Keratinocyte (primary cell): ENCODE data around the gene RETREG1. TPM values are rescaled to one million over a fixed set of nuclear protein-coding genes. Genes with fewer than 3 reads are reported as not detected.
A peak's percentile ranks its signal among the peaks of the same experiment; 100 is the strongest.
"Not testable (repeated sequence)": the region's sequence is repeated elsewhere in the genome, so short reads cannot be mapped to it uniquely, and the experiment has no call there.

Experiments used
- DNase-seq: peaks from one replicate; pipeline ENCODE4 v3.0.0-alpha.2; 2011; ENCODE audit warnings: low read depth, missing footprints, low spot score
- FAIRE-seq: peaks from 2 replicates; lab custom pipeline; 2011; peaks lifted over from hg19 to GRCh38; lab: Jason Lieb, UNC
- H2AFZ ChIP-seq: 2 replicates; pipeline ENCODE4 v1.6.0; 2012; ENCODE audit warnings: low read length, control low read depth, inconsistent platforms; ENCODE audit not compliant: control insufficient read depth
- H3K27ac ChIP-seq: 2 replicates; pipeline ENCODE4 v1.5.1; 2011; ENCODE audit warnings: low read length; ENCODE audit not compliant: control insufficient read depth, insufficient read depth
- H3K27me3 ChIP-seq: 3 replicates; pipeline ENCODE4 v1.6.0; 2011; ENCODE audit warnings: low read length; ENCODE audit not compliant: control insufficient read depth, insufficient read depth; ENCODE audit errors: extremely low read depth
- H3K36me3 ChIP-seq, 2 experiments: 2 replicates in 1 of 2; 3 replicates in 1 of 2; pipeline ENCODE4 v1.5.1; 2011; ENCODE audit warnings: low read length in 2 of 2, mild to moderate bottlenecking in 1 of 2; ENCODE audit not compliant: control insufficient read depth in 2 of 2, insufficient read depth in 2 of 2; ENCODE audit errors: extremely low read depth in 1 of 2
- H3K4me1 ChIP-seq: 3 replicates; pipeline ENCODE4 v1.5.1; 2011; ENCODE audit warnings: low read length; ENCODE audit not compliant: control insufficient read depth, insufficient read depth; ENCODE audit errors: extremely low read depth
- H3K4me2 ChIP-seq: 3 replicates; pipeline ENCODE4 v1.6.0; 2011; ENCODE audit warnings: low read depth, low read length; ENCODE audit not compliant: control insufficient read depth, insufficient read depth; ENCODE audit errors: extremely low read depth
- H3K4me3 ChIP-seq, 3 experiments: fragments of 200-600 bp in 1 of 3; sonication (generic) in 1 of 3; 2 replicates in 2 of 3; 3 replicates in 1 of 3; pipeline ENCODE4 v1.5.1; 2011 to 2016; ENCODE audit warnings: low read length in 3 of 3, mild to moderate bottlenecking in 3 of 3, control low read depth in 2 of 3, inconsistent platforms in 1 of 3, low read depth in 1 of 3, mixed read lengths in 1 of 3, mixed run types in 1 of 3, moderate library complexity in 1 of 3; ENCODE audit not compliant: control insufficient read depth in 2 of 3, insufficient read depth in 2 of 3; ENCODE audit errors: extremely low read depth in 1 of 3
- H3K79me2 ChIP-seq: 2 replicates; pipeline ENCODE4 v1.6.0; 2012; ENCODE audit warnings: low read length; ENCODE audit not compliant: control insufficient read depth, insufficient read depth
- H3K9ac ChIP-seq: 3 replicates; pipeline ENCODE4 v1.6.0; 2011; ENCODE audit warnings: low read length; ENCODE audit not compliant: control insufficient read depth, insufficient read depth; ENCODE audit errors: extremely low read depth
- H3K9me1 ChIP-seq: 3 replicates; pipeline ENCODE4 v1.6.0; 2011; ENCODE audit warnings: low read length; ENCODE audit not compliant: control insufficient read depth, insufficient read depth; ENCODE audit errors: extremely low read depth
- H3K9me3 ChIP-seq: 2 replicates; pipeline ENCODE4 v1.5.1; 2012; ENCODE audit warnings: low read depth, low read length; ENCODE audit not compliant: control insufficient read depth
- H4K20me1 ChIP-seq: 3 replicates; pipeline ENCODE4 v1.6.0; 2011; ENCODE audit warnings: low read length; ENCODE audit not compliant: control insufficient read depth, insufficient read depth; ENCODE audit errors: extremely low read depth
- CTCF ChIP-seq, 3 experiments: IDR thresholded peaks in 1 of 3; conservative IDR thresholded peaks in 1 of 3; optimal IDR thresholded peaks in 1 of 3; 2 replicates in 2 of 3; 3 replicates in 1 of 3; pipeline versions ENCODE3 to v1.5.1; 2011; ENCODE audit warnings: low read length in 3 of 3, mild to moderate bottlenecking in 3 of 3, moderate library complexity in 2 of 3, control low read depth in 1 of 3, inconsistent platforms in 1 of 3; ENCODE audit not compliant: insufficient read depth in 2 of 3; ENCODE audit errors: extremely low read depth in 1 of 3
- EZH2 ChIP-seq: IDR thresholded peaks from one replicate; pipeline ENCODE4 v1.6.1; 2012; ENCODE audit warnings: inconsistent platforms, mild to moderate bottlenecking, low read length, moderate library complexity
- dilution Hi-C: fragments of 300-500 bp; cut with MboI; formaldehyde crosslinking; loops from one replicate; pipeline ENCODE4 v1.7.0; 2020; ENCODE audit warnings: low sequenced_read_pairs; ENCODE audit not compliant: extremely low pct_ligation_motif_present
- polyA plus RNA-seq, 5 experiments: library from polyadenylated mRNA; depleted of rRNA in 3 of 5; stranded (reverse) in 3 of 5; stranded (forward) in 1 of 5; unstranded in 1 of 5; fragments of >200 nt; gene quantifications; 1 replicate in 1 of 5; 2 replicates in 3 of 5; 3 replicates in 1 of 5; pipeline versions ENCODE4 v1.2.1 to v1.2.3, GENCODE V29; 2011 to 2012; ENCODE audit warnings: missing spikeins in 2 of 5, low read depth in 1 of 5, low replicate concordance in 1 of 5

Gene RETREG1
- polyA plus RNA-seq, 1 donor (not counting 4 experiments of a cell fraction or from before 2014, with no cell fraction given), result 7.4 TPM

- TF ChIP-seq CTCF (optimal IDR thresholded peaks at IDR 0.05 in 1 of 3, IDR thresholded peaks at IDR 0.05 in 1 of 3, conservative IDR thresholded peaks at IDR 0.05 in 1 of 3; ENCODE audit: extremely low read depth in 1 of 3, insufficient read depth in 2 of 3, low read length in 3 of 3), result no peak
- no peak for TF ChIP-seq EZH2
- H3K9me1 ChIP-seq, result no peaks in the 10 kb centered on the region
- no peak overlapping the region for H3K9ac ChIP-seq
- no peaks in the 10 kb centered on the region for H3K9me3 ChIP-seq
- dilution Hi-C loops, result no loop called here
- H2AFZ ChIP-seq, result no peak overlapping the region
- H3K36me3 ChIP-seq, result no peaks in the 10 kb centered on the region
- peaks cover 24% of the 10 kb centered on the region for H3K4me1 ChIP-seq
- H3K4me3 ChIP-seq, result no peak overlapping the region
- FAIRE-seq, result no peak
- H3K27me3 ChIP-seq, result no peaks in the 10 kb centered on the region
- H3K4me2 ChIP-seq, result no peak overlapping the region
- no peaks in the 10 kb centered on the region for H3K79me2 ChIP-seq
- H4K20me1 ChIP-seq, result no peaks in the 10 kb centered on the region
- H3K27ac ChIP-seq, result no peak overlapping the region
- DNase-seq, result no peak
Measured at GRCh38 chr5:16542236-16542635, 74.6 kb downstream of the RETREG1 start.

DNA sequence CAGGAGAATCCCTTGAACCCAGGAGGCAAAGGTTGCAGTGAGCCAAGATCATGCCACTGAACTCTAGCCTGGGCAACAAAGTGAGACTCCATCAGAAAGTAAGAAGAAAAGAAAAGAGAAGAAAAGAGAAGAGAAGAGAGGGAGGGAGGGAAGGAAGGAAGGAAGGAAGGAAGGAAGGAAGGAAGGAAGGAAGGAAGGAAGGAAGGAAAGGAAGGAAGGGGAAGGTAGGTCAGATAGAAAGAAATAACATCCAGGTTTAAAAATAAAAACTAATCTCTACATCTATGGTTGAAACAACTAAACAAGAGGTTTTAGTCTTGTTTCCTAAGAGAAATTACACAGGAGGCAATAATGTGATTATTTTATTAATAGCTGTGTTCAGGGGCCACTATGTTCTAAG, 75.2 kb downstream of the RETREG1 start:
- H3K9ac ChIP-seq, H3K27ac ChIP-seq, H3K27me3 ChIP-seq, H3K4me2 ChIP-seq, H3K4me3 ChIP-seq, dilution Hi-C loops, H3K36me3 ChIP-seq, H2AFZ ChIP-seq, H3K79me2 ChIP-seq, H4K20me1 ChIP-seq, H3K9me1 ChIP-seq, DNase-seq, FAIRE-seq, H3K9me3 ChIP-seq: not testable (repeated sequence)
- peaks cover 24% of the 10 kb centered on the region for H3K4me1 ChIP-seq

- peaks cover 33% of the 10 kb centered on the region for H3K4me1 ChIP-seq
- FAIRE-seq, result peak; percentile 77
Measured at GRCh38 chr5:16540421-16540820, 76.4 kb downstream of the RETREG1 start.

More at GRCh38 chr5:16540421-16540820, 76.4 kb downstream of the RETREG1 start:
- Histone ChIP-seq H2AFZ (no peak overlapping the region), H4K20me1 (no peaks in the 10 kb centered on the region), H3K9me1 (no peaks in the 10 kb centered on the region), H3K27ac (peak overlapping the region; percentile 63), H3K27me3 (no peaks in the 10 kb centered on the region), H3K4me2 (peak overlapping the region; percentile 44), H3K9me3 (no peaks in the 10 kb centered on the region), H3K36me3 (no peaks in the 10 kb centered on the region), H3K4me3 (no peak overlapping the region), H3K9ac (no peak overlapping the region), H3K79me2 (no peaks in the 10 kb centered on the region)
- peak; percentile 69 for DNase-seq
- dilution Hi-C loops, result no loop called here
- TF ChIP-seq EZH2 (no peak), CTCF (optimal IDR thresholded peaks at IDR 0.05 in 1 of 3, IDR thresholded peaks at IDR 0.05 in 1 of 3, conservative IDR thresholded peaks at IDR 0.05 in 1 of 3; ENCODE audit: extremely low read depth in 1 of 3, insufficient read depth in 2 of 3, low read length in 3 of 3) (no peak)
